HepG2 (cell line): ENCODE results near the gene NELFB. TPM values are rescaled to one million over a fixed set of nuclear protein-coding genes. Genes with fewer than 3 reads are reported as not detected.

Experiments used
- BHLHE40 ChIP-seq: IDR thresholded peaks from 2 replicates; pipeline ENCODE4 v1.6.1; 2011; ENCODE audit warnings: low read length, improper control_type of control experiment
- FOSL2 ChIP-seq: sonication (generic); formaldehyde crosslinking; IDR thresholded peaks from 2 replicates; pipeline ENCODE4 v1.4.0; 2020; ENCODE audit warnings: missing genetic modification reagents
- MIER2 ChIP-seq: IDR thresholded peaks from 2 replicates; pipeline ENCODE4 v1.6.1; 2016; ENCODE audit warnings: missing biosample characterization, missing genetic modification reagents
- MXD3 ChIP-seq: IDR thresholded peaks from 2 replicates; pipeline ENCODE4 v1.6.1; 2016; ENCODE audit warnings: mild to moderate bottlenecking, missing biosample characterization, missing genetic modification reagents
- NRL ChIP-seq: sonication (generic); formaldehyde crosslinking; IDR thresholded peaks from 2 replicates; pipeline ENCODE4 v1.5.0; 2020; ENCODE audit warnings: missing genetic modification reagents, mild to moderate bottlenecking, moderate library complexity, borderline replicate concordance
- SALL1 ChIP-seq: sonication (generic); formaldehyde crosslinking; IDR thresholded peaks from 2 replicates; pipeline ENCODE4 v1.8.0; 2022; ENCODE audit warnings: mild to moderate bottlenecking, missing genetic modification reagents
- SP140L ChIP-seq: sonication (generic); formaldehyde crosslinking; IDR thresholded peaks from 2 replicates; pipeline ENCODE4 v1.4.0; 2020; ENCODE audit warnings: missing genetic modification reagents, borderline replicate concordance
- TEAD3 ChIP-seq: optimal IDR thresholded peaks from 2 replicates; pipeline ENCODE3; 2016; ENCODE audit warnings: borderline replicate concordance
- TFDP2 ChIP-seq: sonication (generic); formaldehyde crosslinking; IDR thresholded peaks from 2 replicates; pipeline ENCODE4 v1.4.0; 2020; ENCODE audit warnings: missing genetic modification reagents
- TP53 ChIP-seq: sonication (generic); formaldehyde crosslinking; conservative IDR thresholded peaks from 2 replicates; pipeline ENCODE4 v1.4.0; 2020; ENCODE audit warnings: missing genetic modification reagents
- XRCC5 ChIP-seq: fragments of 200-400 bp; formaldehyde crosslinking; optimal IDR thresholded peaks from 2 replicates; pipeline ENCODE3; 2017; ENCODE audit warnings: mild to moderate bottlenecking, low read length
- ZFP82 ChIP-seq: sonication (generic); formaldehyde crosslinking; IDR thresholded peaks from 2 replicates; pipeline ENCODE4 v1.5.1; 2020; ENCODE audit warnings: mild to moderate bottlenecking, missing genetic modification reagents, borderline replicate concordance
- ZNF350 ChIP-seq: sonication (generic); formaldehyde crosslinking; IDR thresholded peaks from 2 replicates; pipeline ENCODE4 v1.4.0; 2020; ENCODE audit warnings: mild to moderate bottlenecking, low read depth, missing genetic modification reagents, borderline replicate concordance
- ZNF766 ChIP-seq: sonication (generic); formaldehyde crosslinking; IDR thresholded peaks from 2 replicates; pipeline ENCODE4 v1.5.0; 2020; ENCODE audit warnings: missing genetic modification reagents, borderline replicate concordance
- polyA plus RNA-seq, 8 experiments: library from polyadenylated mRNA; depleted of rRNA in 3 of 8; stranded (reverse) in 7 of 8; unstranded in 1 of 8; fragments of >200 nt; fragmentation: Illumina TruSeq in 4 of 8; extraction: Trizol in 4 of 8; gene quantifications; 2 replicates each; pipeline versions ENCODE4 v1.2.1 to v1.2.3, GENCODE V29; 2011 to 2016; ENCODE audit warnings: low read depth in 4 of 8, missing spikeins in 1 of 8, mixed read lengths in 1 of 8; ENCODE audit not compliant: insufficient read depth in 1 of 8
- total RNA-seq, 5 experiments: library from RNA; depleted of rRNA; stranded (reverse); fragments of >200 nt; fragmentation: Illumina TruSeq; extraction: Trizol; gene quantifications; 2 replicates each; pipeline ENCODE4 v1.2.3, GENCODE V29; 2016; ENCODE audit warnings: low read depth in 1 of 5
- TF ChIP-seq, protein P1 (sequence below): IDR thresholded peaks from 2 replicates; pipeline ENCODE4 v1.6.1; 2016; ENCODE audit warnings: missing compliant biosample characterization, missing genetic modification reagents, borderline replicate concordance
- TF ChIP-seq, protein P2 (sequence below): sonication (generic); formaldehyde crosslinking; IDR thresholded peaks from 2 replicates; pipeline ENCODE4 v1.4.0; 2020; ENCODE audit warnings: missing genetic modification reagents
- TF ChIP-seq, protein P3 (sequence below): sonication (generic); formaldehyde crosslinking; IDR thresholded peaks from 2 replicates; pipeline ENCODE4 v1.4.0; 2020; ENCODE audit warnings: missing genetic modification reagents
- TF ChIP-seq, protein P4 (sequence below): sonication (generic); formaldehyde crosslinking; IDR thresholded peaks from 2 replicates; pipeline ENCODE4 v1.5.0; 2020; ENCODE audit warnings: missing genetic modification reagents
- TF ChIP-seq, protein P5 (sequence below): sonication (generic); formaldehyde crosslinking; IDR thresholded peaks from 2 replicates; pipeline ENCODE4 v1.4.0; 2020; ENCODE audit warnings: mild to moderate bottlenecking, missing genetic modification reagents

NELFB gene
- total and polyA plus RNA-seq, 2 of the 13 experiments (the other 11 are each of a cell fraction or from before 2014, with no cell fraction given) = 26.5 to 45.8 TPM

GRCh38 chr9:137286975-137287383 lies 31.9 kb downstream of the NELFB start (continued):
- TF ChIP-seq ZNF350 (CRISPR knock-in tag) (peak; percentile 25; the same call in 1 of the 2 replicates), MIER2 (CRISPR knock-in tag) (no peak), SALL1 (CRISPR knock-in tag) (peak; percentile 52; the same call in 1 of the 2 replicates), MXD3 (CRISPR knock-in tag) (peak; percentile 18; the same call in 1 of the 2 replicates), NRL (CRISPR knock-in tag) (peak; percentile 66; the same call in 1 of the 2 replicates), SP140L (no peak), ZFP82 (no peak), TP53 (CRISPR knock-in tag) (no peak), XRCC5 (peak; percentile 45), FOSL2 (CRISPR knock-in tag) (no peak; the same call in 1 of the 2 replicates), BHLHE40 (0 out of 2 replicates have a peak, but pooled peaks have one; percentile 7), ZNF766 (CRISPR knock-in tag) (no peak), TEAD3 (CRISPR knock-in tag) (peak; percentile 24), TFDP2 (CRISPR knock-in tag) (peak; percentile 36; the same call in 1 of the 2 replicates)
- TF ChIP-seq, protein P1, sequence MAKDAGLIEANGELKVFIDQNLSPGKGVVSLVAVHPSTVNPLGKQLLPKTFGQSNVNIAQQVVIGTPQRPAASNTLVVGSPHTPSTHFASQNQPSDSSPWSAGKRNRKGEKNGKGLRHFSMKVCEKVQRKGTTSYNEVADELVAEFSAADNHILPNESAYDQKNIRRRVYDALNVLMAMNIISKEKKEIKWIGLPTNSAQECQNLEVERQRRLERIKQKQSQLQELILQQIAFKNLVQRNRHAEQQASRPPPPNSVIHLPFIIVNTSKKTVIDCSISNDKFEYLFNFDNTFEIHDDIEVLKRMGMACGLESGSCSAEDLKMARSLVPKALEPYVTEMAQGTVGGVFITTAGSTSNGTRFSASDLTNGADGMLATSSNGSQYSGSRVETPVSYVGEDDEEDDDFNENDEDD (CRISPR knock-in tag) = peak; percentile 75; the same call in 1 of the 2 replicates
- TF ChIP-seq, protein P2, sequence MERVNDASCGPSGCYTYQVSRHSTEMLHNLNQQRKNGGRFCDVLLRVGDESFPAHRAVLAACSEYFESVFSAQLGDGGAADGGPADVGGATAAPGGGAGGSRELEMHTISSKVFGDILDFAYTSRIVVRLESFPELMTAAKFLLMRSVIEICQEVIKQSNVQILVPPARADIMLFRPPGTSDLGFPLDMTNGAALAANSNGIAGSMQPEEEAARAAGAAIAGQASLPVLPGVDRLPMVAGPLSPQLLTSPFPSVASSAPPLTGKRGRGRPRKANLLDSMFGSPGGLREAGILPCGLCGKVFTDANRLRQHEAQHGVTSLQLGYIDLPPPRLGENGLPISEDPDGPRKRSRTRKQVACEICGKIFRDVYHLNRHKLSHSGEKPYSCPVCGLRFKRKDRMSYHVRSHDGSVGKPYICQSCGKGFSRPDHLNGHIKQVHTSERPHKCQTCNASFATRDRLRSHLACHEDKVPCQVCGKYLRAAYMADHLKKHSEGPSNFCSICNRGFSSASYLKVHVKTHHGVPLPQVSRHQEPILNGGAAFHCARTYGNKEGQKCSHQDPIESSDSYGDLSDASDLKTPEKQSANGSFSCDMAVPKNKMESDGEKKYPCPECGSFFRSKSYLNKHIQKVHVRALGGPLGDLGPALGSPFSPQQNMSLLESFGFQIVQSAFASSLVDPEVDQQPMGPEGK = 0 out of 2 replicates have a peak, but pooled peaks have one; percentile 30
- TF ChIP-seq, protein P3, sequence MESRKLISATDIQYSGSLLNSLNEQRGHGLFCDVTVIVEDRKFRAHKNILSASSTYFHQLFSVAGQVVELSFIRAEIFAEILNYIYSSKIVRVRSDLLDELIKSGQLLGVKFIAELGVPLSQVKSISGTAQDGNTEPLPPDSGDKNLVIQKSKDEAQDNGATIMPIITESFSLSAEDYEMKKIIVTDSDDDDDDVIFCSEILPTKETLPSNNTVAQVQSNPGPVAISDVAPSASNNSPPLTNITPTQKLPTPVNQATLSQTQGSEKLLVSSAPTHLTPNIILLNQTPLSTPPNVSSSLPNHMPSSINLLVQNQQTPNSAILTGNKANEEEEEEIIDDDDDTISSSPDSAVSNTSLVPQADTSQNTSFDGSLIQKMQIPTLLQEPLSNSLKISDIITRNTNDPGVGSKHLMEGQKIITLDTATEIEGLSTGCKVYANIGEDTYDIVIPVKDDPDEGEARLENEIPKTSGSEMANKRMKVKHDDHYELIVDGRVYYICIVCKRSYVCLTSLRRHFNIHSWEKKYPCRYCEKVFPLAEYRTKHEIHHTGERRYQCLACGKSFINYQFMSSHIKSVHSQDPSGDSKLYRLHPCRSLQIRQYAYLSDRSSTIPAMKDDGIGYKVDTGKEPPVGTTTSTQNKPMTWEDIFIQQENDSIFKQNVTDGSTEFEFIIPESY (CRISPR knock-in tag) = peak; percentile 60; the same call in 1 of the 2 replicates
- TF ChIP-seq, protein P4, sequence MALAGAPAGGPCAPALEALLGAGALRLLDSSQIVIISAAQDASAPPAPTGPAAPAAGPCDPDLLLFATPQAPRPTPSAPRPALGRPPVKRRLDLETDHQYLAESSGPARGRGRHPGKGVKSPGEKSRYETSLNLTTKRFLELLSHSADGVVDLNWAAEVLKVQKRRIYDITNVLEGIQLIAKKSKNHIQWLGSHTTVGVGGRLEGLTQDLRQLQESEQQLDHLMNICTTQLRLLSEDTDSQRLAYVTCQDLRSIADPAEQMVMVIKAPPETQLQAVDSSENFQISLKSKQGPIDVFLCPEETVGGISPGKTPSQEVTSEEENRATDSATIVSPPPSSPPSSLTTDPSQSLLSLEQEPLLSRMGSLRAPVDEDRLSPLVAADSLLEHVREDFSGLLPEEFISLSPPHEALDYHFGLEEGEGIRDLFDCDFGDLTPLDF (CRISPR knock-in tag) = no peak
- TF ChIP-seq, protein P5, sequence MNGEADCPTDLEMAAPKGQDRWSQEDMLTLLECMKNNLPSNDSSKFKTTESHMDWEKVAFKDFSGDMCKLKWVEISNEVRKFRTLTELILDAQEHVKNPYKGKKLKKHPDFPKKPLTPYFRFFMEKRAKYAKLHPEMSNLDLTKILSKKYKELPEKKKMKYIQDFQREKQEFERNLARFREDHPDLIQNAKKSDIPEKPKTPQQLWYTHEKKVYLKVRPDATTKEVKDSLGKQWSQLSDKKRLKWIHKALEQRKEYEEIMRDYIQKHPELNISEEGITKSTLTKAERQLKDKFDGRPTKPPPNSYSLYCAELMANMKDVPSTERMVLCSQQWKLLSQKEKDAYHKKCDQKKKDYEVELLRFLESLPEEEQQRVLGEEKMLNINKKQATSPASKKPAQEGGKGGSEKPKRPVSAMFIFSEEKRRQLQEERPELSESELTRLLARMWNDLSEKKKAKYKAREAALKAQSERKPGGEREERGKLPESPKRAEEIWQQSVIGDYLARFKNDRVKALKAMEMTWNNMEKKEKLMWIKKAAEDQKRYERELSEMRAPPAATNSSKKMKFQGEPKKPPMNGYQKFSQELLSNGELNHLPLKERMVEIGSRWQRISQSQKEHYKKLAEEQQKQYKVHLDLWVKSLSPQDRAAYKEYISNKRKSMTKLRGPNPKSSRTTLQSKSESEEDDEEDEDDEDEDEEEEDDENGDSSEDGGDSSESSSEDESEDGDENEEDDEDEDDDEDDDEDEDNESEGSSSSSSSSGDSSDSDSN (CRISPR knock-in tag) = peak; percentile 47; the same call in 1 of the 2 replicates
